Body of pancreas (tissue), 4 donors: ENCODE data around the gene SNTG2.

Experiments
- CTCF ChIP-seq, 7 experiments: fragments of 450-650 bp in 4 of 7; fragments of 200-600 bp in 3 of 7; sonication (generic) in 3 of 7; IDR thresholded peaks; one replicate each; pipeline ENCODE4 v1.5.1; 2016 to 2019; ENCODE audit warnings: antibody characterized with exemption in 7 of 7
- POLR2A ChIP-seq, 3 donors: fragments of 450-650 bp; IDR thresholded peaks; one replicate each; pipeline ENCODE4 v1.6.1; 2016; ENCODE audit warnings: antibody characterized with exemption in 3 of 3, mild to moderate bottlenecking in 2 of 3

GRCh38 chr2:953408-953807 lies 2.8 kb downstream of the SNTG2 start:
- TF ChIP-seq CTCF (IDR thresholded peaks at IDR 0.05): no peak
- no peak for TF ChIP-seq POLR2A (IDR thresholded peaks at IDR 0.05)
